ENCODE measurements around the gene ATG16L2. TPM values are rescaled to one million over a fixed set of nuclear protein-coding genes. Genes with fewer than 3 reads are reported as not detected.

The ATG16L2 gene
- total and polyA plus RNA-seq, 9 of the 15 experiments (the other 6 are each of a cell fraction or from before 2014, with no cell fraction given), result 0.18 to 11.2 (median 6.2) TPM

DNA sequence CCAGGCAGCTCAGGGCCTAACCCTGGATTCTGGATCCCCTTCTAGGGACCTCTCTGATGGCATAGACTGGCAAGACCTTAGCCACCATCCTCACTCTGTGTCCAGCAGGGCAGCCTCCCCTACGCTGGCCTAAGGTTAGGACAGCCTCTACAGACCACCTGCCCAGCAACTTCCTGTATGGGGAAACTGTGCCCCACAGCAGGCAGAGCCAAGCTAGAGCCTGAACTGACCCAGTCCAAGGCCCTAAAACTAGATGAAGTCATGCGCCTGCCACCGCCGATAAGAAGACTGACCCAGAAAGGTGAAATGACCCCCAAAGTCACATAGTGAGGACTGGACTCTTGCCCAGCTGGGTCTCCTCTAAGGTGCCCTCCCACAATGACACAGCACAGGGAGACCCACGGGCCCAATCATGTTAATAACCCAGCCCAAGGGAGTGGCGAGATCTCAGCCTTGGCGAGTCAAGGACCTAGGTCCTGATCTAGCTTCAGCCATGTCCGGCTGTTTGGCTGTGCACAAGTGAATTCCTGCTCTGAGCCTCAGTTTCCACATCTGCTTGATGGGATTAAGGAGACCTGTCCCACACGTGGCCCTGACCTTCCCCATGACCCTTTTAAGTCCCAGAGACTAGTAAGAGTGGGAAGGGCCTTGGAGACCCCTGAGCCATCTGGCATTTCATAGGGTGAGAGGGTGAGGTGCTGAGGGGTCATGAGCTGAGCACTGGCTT is 37.9 kb upstream of the ATG16L2 start (continued):
- TF ChIP-seq ARID3B (CRISPR knock-in tag; IDR thresholded peaks at IDR 0.05; ENCODE audit: borderline replicate concordance), result no peak
- peak in 1 of 2 experiments; percentile 50; a peak in 1 of 4 replicates for TF ChIP-seq KDM1A (IDR thresholded peaks at IDR 0.05)
- peak; percentile 79 for TF ChIP-seq MAFG (tag; conservative IDR thresholded peaks at IDR 0.05)
- TF ChIP-seq CAMTA2 (CRISPR knock-in tag; conservative IDR thresholded peaks at IDR 0.05), result 0 out of 2 replicates have a peak, but pooled peaks have one; percentile 48
- peak; percentile 86 for TF ChIP-seq NCOR1 (IDR thresholded peaks at IDR 0.05)
- TF ChIP-seq POLR2A (conservative IDR thresholded peaks at IDR 0.05), result peak; percentile 92
- TF ChIP-seq GATAD2B (IDR thresholded peaks at IDR 0.05; ENCODE audit: borderline replicate concordance), result peak; percentile 85; the same call in 1 of the 2 replicates
- peak; percentile 79; the same call in 1 of the 2 replicates for TF ChIP-seq NFXL1 (CRISPR knock-in tag; IDR thresholded peaks at IDR 0.05)
- TF ChIP-seq MAFF (IDR thresholded peaks at IDR 0.05; ENCODE audit: low read length), result peak; percentile 90
- TF ChIP-seq NONO (IDR thresholded peaks at IDR 0.05; ENCODE audit: low read depth in 2 of 2, low read length in 1 of 2), result no peak
- TF ChIP-seq TAL1 (IDR thresholded peaks at IDR 0.05), result peak; percentile 83
- TF ChIP-seq CUX1 (CRISPR knock-in tag; IDR thresholded peaks at IDR 0.05), result peak; percentile 89
- TF ChIP-seq MECOM (CRISPR knock-in tag; IDR thresholded peaks at IDR 0.05), result 0 out of 2 replicates have a peak, but pooled peaks have one; percentile 58
- peak; percentile 65 for TF ChIP-seq ELF1 (tag; IDR thresholded peaks at IDR 0.05)
- TF ChIP-seq, protein P1, sequence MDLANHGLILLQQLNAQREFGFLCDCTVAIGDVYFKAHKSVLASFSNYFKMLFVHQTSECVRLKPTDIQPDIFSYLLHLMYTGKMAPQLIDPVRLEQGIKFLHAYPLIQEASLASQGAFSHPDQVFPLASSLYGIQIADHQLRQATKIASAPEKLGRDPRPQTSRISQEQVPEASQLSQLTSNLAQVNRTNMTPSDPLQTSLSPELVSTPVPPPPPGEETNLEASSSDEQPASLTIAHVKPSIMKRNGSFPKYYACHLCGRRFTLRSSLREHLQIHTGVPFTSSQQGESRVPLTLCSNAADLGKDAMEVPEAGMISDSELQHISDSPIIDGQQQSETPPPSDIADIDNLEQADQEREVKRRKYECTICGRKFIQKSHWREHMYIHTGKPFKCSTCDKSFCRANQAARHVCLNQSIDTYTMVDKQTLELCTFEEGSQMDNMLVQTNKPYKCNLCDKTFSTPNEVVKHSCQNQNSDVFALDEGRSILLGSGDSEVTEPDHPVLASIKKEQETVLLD (IDR thresholded peaks at IDR 0.05), result peak; percentile 82
- peak; percentile 22 for TF ChIP-seq MEIS2 (IDR thresholded peaks at IDR 0.05; ENCODE audit: partially characterized antibody)
- TF ChIP-seq CREM (IDR thresholded peaks at IDR 0.05; ENCODE audit: low read depth), result peak; percentile 55
- peak; percentile 50 for TF ChIP-seq MAX (CRISPR knock-in tag; IDR thresholded peaks at IDR 0.05)
- no peak for TF ChIP-seq CHCHD3 (CRISPR knock-in tag; IDR thresholded peaks at IDR 0.05)

All from K562 (cell line).